GM13977 (cell line): Measurements from ENCODE around the gene PCDHGC4.
A peak's percentile ranks its signal among the peaks of the same experiment; 100 is the strongest.

Experiments
- DNase-seq: peaks from one replicate; pipeline ENCODE4 v3.0.0; 2012; ENCODE audit warnings: low spot score
- in situ Hi-C: fragments of 300-500 bp; cut with MboI; formaldehyde crosslinking; loops from one replicate; pipeline ENCODE4 v1.12.0; 2022; ENCODE audit warnings: low sequenced_read_pairs, low pct_unique_long_range_greater_than_20kb, mixed read lengths, inconsistent platforms; ENCODE audit not compliant: unreplicated experiment
- TF ChIP-seq, protein P1 (sequence below): IDR thresholded peaks from 2 replicates; pipeline ENCODE4 v1.5.1; 2012; ENCODE audit warnings: mild to moderate bottlenecking, control low read depth; ENCODE audit not compliant: insufficient read depth; ENCODE audit errors: extremely low read depth, missing control alignments

PCDHGC4 gene

DNA sequence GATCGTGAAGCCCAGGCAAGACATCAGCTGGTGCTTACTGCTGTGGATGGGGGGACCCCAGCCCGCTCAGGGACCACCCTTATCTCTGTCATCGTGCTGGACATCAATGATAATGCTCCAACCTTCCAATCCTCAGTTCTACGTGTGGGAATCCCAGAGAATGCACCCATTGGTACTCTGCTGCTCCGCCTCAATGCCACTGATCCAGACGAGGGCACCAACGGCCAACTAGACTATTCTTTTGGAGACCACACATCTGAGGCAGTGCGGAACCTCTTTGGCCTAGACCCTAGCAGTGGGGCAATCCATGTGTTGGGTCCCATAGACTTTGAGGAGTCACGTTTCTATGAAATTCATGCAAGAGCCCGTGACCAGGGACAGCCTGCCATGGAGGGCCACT is 5.0 kb downstream of the PCDHGC4 start:
- in situ Hi-C loops, result no loop called here
- TF ChIP-seq, protein P1, sequence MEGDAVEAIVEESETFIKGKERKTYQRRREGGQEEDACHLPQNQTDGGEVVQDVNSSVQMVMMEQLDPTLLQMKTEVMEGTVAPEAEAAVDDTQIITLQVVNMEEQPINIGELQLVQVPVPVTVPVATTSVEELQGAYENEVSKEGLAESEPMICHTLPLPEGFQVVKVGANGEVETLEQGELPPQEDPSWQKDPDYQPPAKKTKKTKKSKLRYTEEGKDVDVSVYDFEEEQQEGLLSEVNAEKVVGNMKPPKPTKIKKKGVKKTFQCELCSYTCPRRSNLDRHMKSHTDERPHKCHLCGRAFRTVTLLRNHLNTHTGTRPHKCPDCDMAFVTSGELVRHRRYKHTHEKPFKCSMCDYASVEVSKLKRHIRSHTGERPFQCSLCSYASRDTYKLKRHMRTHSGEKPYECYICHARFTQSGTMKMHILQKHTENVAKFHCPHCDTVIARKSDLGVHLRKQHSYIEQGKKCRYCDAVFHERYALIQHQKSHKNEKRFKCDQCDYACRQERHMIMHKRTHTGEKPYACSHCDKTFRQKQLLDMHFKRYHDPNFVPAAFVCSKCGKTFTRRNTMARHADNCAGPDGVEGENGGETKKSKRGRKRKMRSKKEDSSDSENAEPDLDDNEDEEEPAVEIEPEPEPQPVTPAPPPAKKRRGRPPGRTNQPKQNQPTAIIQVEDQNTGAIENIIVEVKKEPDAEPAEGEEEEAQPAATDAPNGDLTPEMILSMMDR, result no peak
- no peak for DNase-seq

DNA sequence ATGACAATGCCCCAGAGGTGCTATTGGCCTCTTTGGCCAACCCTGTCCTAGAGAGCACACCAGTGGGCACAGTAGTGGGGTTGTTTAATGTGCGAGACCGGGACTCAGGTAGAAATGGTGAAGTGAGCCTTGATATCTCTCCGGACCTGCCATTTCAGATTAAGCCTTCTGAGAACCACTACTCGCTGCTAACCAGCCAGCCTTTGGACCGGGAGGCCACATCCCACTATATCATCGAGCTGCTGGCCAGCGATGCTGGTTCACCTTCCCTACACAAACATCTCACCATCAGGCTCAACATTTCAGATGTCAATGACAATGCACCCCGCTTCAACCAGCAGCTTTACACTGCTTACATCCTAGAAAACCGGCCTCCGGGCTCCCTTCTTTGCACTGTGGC is 5.4 kb downstream of the PCDHGC4 start:
- no peak for DNase-seq
- in situ Hi-C loops, result no loop called here
- TF ChIP-seq, protein P1, result no peak

DNA sequence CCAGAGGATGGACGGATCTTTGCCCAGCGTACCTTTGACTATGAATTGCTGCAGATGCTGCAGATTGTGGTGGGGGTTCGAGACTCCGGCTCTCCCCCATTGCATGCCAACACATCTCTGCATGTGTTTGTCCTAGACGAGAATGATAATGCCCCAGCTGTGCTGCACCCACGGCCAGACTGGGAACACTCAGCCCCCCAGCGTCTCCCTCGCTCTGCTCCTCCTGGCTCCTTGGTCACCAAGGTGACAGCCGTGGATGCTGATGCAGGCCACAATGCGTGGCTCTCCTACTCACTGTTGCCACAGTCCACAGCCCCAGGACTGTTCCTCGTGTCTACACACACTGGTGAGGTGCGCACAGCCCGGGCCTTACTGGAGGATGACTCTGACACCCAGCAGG is 5.9 kb downstream of the PCDHGC4 start:
- no peak for DNase-seq
- in situ Hi-C loops, result no loop called here
- TF ChIP-seq, protein P1, result no peak

DNA sequence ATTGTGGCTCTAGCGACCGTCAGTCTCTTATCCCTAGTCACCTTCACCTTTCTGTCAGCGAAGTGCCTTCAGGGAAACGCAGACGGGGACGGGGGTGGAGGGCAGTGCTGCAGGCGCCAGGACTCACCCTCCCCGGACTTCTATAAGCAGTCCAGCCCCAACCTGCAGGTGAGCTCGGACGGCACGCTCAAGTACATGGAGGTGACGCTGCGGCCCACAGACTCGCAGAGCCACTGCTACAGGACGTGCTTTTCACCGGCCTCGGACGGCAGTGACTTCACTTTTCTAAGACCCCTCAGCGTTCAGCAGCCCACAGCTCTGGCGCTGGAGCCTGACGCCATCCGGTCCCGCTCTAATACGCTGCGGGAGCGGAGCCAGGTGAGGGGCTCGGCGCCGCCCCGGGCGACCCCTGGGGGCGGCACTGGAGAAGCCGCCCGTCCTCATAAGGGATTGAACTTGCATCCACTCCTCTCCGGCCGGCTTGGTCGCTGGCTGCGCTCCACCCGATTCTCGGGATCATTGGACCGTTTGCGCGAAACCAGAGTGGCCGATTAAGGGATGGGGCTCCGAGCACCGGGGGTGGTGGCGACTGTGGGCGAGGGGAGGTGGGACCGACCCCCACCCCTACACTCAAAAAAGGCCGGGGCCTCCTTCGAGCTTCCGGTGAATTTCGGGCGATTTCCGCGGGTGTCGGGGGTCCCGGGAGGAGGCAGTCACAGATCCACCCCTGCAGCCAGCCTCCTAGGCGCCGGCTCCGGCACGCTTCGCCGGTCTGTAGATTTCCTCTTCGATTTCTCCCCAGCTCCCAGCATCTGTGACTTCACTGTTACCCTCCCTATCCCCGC is 6.7 kb downstream of the PCDHGC4 start:
- in situ Hi-C loops, result no loop called here
- TF ChIP-seq, protein P1, result no peak
- no peak for DNase-seq

DNA sequence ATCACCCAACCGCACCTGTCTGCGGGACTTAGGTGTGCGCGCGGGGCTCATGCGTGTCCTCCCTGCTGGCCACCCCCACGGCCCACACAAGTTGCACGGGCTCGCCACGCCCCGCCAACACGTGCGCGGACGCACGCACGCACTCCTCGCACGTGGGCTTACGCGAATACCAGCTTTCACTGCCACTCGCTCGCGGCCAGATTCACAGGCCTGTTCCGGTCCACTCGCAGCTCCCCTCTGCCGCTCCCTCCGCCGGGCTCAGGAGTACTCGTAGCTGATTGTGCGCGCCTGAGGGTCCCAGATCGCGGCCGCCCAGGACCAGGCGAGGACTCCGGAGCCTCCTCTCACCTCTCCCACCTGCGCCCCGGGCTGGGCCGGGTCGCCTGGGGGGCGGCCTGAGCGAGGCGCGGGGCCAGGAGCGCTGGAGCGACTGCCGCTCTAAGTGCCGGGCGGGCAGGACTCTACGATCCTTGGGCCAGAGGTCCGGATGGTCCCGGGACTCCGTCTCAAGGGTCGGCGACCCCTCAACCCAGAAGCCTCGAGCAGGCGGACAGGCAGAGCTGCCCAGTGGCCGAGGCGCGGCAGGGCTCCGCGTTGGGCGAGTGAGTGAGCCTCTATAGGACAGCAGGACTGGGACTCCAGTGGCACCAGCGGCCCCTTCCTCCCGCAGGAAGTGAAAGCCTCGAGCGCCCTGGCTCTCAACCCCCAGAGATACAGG is 7.5 kb downstream of the PCDHGC4 start:
- in situ Hi-C loops, result no loop called here

More for the DNA sequence above, 7.5 kb downstream of the PCDHGC4 start:
- TF ChIP-seq, protein P1, result no peak
- peak; percentile 61 for DNase-seq
